B cell (primary cell): Measurements from ENCODE around the gene HOXC6. TPM values are rescaled to one million over a fixed set of nuclear protein-coding genes. Genes with fewer than 3 reads are reported as not detected.

Experiments
- ATAC-seq: fragments of 200-7000 bp; cut with Tn5 transposase; one replicate; pipeline ENCODE4 v1.10.0; 2021; ENCODE audit warnings: low read depth, mild to moderate bottlenecking, moderate number of reproducible peaks, moderate library complexity
- CTCF ChIA-PET: fragments of 350-600 bp; sonication (Branson Sonifier 250); formaldehyde crosslinking; loops from one replicate; lab custom pipeline; 2021; ENCODE audit warnings: antibody characterized with exemption, inconsistent platforms; lab: Charles Lee
- POLR2A ChIA-PET: fragments of 350-600 bp; sonication (Branson Sonifier 250); formaldehyde crosslinking; loops from one replicate; lab custom pipeline; 2021; ENCODE audit warnings: antibody characterized with exemption; lab: Charles Lee
- DNase-seq: peaks from one replicate; pipeline ENCODE4 v3.0.0; 2013
- H2AFZ ChIP-seq: 2 replicates; pipeline ENCODE4 v1.6.1; 2012; ENCODE audit warnings: mild to moderate bottlenecking, low read depth, low read length; ENCODE audit not compliant: insufficient read depth, poor library complexity, severe bottlenecking
- H3K27ac ChIP-seq, 2 donors: 1 replicate in 1 of 2; 2 replicates in 1 of 2; pipeline ENCODE4 v1.5.1; 2012 to 2013; ENCODE audit warnings: low read length in 2 of 2, mild to moderate bottlenecking in 2 of 2, moderate library complexity in 1 of 2
- H3K27me3 ChIP-seq, 4 experiments: fragments of 200-600 bp in 1 of 4; sonication (generic) in 1 of 4; replicated peaks in 1 of 4; 1 replicate in 2 of 4; 2 replicates in 2 of 4; pipeline versions ENCODE4 v1.6.1 to v1.7.0; 2013 to 2016; ENCODE audit warnings: low read length in 3 of 4, mild to moderate bottlenecking in 2 of 4, mixed read lengths in 1 of 4, moderate library complexity in 1 of 4; ENCODE audit not compliant: insufficient read depth in 4 of 4, control insufficient read depth in 3 of 4; ENCODE audit errors: control extremely low read depth in 1 of 4
- H3K36me3 ChIP-seq, 2 experiments: replicated peaks in 1 of 2; 1 replicate in 1 of 2; 2 replicates in 1 of 2; pipeline versions ENCODE4 v1.6.1 to v1.7.1; 2013; ENCODE audit warnings: low read length in 1 of 2; ENCODE audit not compliant: insufficient read depth in 2 of 2, control insufficient read depth in 1 of 2; ENCODE audit errors: control extremely low read depth in 1 of 2, extremely low read depth in 1 of 2
- H3K4me1 ChIP-seq, 2 donors: fragments of 200-600 bp in 1 of 2; sonication (generic) in 1 of 2; 1 replicate in 1 of 2; 2 replicates in 1 of 2; pipeline versions ENCODE4 v1.5.1 to v1.6.1; 2013 to 2017; ENCODE audit warnings: low read length in 2 of 2; ENCODE audit not compliant: control insufficient read depth in 2 of 2, insufficient read depth in 2 of 2
- H3K4me2 ChIP-seq: replicated peaks from 2 replicates; pipeline ENCODE3; 2012; ENCODE audit warnings: mild to moderate bottlenecking, low read depth, low read length; ENCODE audit not compliant: poor library complexity, severe bottlenecking
- H3K4me3 ChIP-seq, 5 experiments: fragments of 200-600 bp in 1 of 5; sonication (generic) in 1 of 5; 1 replicate in 3 of 5; 2 replicates in 2 of 5; pipeline versions ENCODE4 v1.5.1 to v1.7.0; 2011 to 2016; ENCODE audit warnings: low read length in 4 of 5, mild to moderate bottlenecking in 4 of 5, low read depth in 2 of 5, control low read depth in 1 of 5, moderate library complexity in 1 of 5; ENCODE audit not compliant: insufficient read depth in 1 of 5; ENCODE audit errors: control extremely low read depth in 1 of 5, extremely low read depth in 1 of 5
- H3K79me2 ChIP-seq: fragments of 200-600 bp; sonication (generic); one replicate; pipeline ENCODE4 v1.6.0; 2016; ENCODE audit warnings: low read length; ENCODE audit not compliant: control insufficient read depth, insufficient read depth
- H3K9ac ChIP-seq: fragments of 200-600 bp; sonication (generic); 2 replicates; pipeline ENCODE4 v1.6.1; 2017; ENCODE audit warnings: mild to moderate bottlenecking, low read length, moderate library complexity
- H3K9me3 ChIP-seq, 3 donors: one replicate each; pipeline versions ENCODE4 v1.6.1 to v1.7.1; 2013; ENCODE audit warnings: low read length in 2 of 3; ENCODE audit not compliant: control insufficient read depth in 2 of 3, insufficient read depth in 1 of 3; ENCODE audit errors: control extremely low read depth in 1 of 3
- H4K20me1 ChIP-seq: 2 replicates; pipeline ENCODE4 v1.6.0; 2012; ENCODE audit warnings: mild to moderate bottlenecking, low read length; ENCODE audit not compliant: insufficient read depth, control insufficient read depth, poor library complexity, severe bottlenecking
- H3K27ac Mint-ChIP-seq: one replicate; pipeline ENCODE4 v1.8.0; 2021; ENCODE audit warnings: mixed read lengths
- H3K27me3 Mint-ChIP-seq: one replicate; pipeline ENCODE4 v1.8.0; 2021; ENCODE audit warnings: mixed read lengths
- H3K4me1 Mint-ChIP-seq: one replicate; pipeline ENCODE4 v1.8.0; 2021; ENCODE audit warnings: mixed read lengths
- H3K4me3 Mint-ChIP-seq: one replicate; pipeline ENCODE4 v1.8.0; 2021; ENCODE audit warnings: mixed read lengths
- H3K9me3 Mint-ChIP-seq: one replicate; pipeline ENCODE4 v1.8.0; 2022; ENCODE audit warnings: mixed read lengths; ENCODE audit not compliant: insufficient read depth
- CTCF ChIP-seq: fragments of 200-600 bp; IDR thresholded peaks from one replicate; pipeline ENCODE4 v1.8.0; 2022; ENCODE audit warnings: antibody characterized with exemption, mild to moderate bottlenecking
- EZH2 ChIP-seq: IDR thresholded peaks from 2 replicates; pipeline ENCODE4 v1.6.1; 2012; ENCODE audit warnings: borderline replicate concordance, low read depth, mild to moderate bottlenecking, moderate library complexity, low read length; ENCODE audit not compliant: insufficient read depth, poor library complexity, severe bottlenecking
- WGBS: methylation state at CpG from one replicate; pipeline ENCODE4 v1.1.5; 2013; ENCODE audit warnings: missing lambda C conversion rate; ENCODE audit not compliant: insufficient coverage; 5-methylcytosine and 5-hydroxymethylcytosine counted together
- intact Hi-C: fragments of 100-400 bp; cut with micrococcal nuclease; formaldehyde crosslinking; loops from one replicate; pipeline ENCODE4 v1.10.0; 2022
- polyA plus RNA-seq: library from polyadenylated mRNA; depleted of rRNA; stranded (reverse); fragments of >200 nt; gene quantifications from 2 replicates; pipeline ENCODE4 v1.2.3, GENCODE V29; 2012
- total RNA-seq, 2 donors: library from RNA; stranded (reverse); fragments of 120-200 nt in 1 of 2; gene quantifications; 1 replicate in 1 of 2; 2 replicates in 1 of 2; pipeline versions ENCODE4 v1.2.3 to v1.2.4, GENCODE V29; 2013 to 2022

HOXC6 gene
- total and polyA plus RNA-seq, 2 donors (not counting 1 experiment from before 2014, with no cell fraction given), result not detected

GRCh38 chr12:54007538-54008259 is 20.5 kb upstream of the HOXC6 start:
- ATAC-seq, result no peak
- peaks cover 32% of the 10 kb centered on the region for H3K4me1 Mint-ChIP-seq
- Histone ChIP-seq H3K9ac (no peak overlapping the region), H3K36me3 (no peaks in the 10 kb centered on the region), H3K27me3 (peaks cover 0 to 91% (median 77%) of the 10 kb centered on the region in 4 experiments), H3K4me3 (no peak overlapping the region), H3K79me2 (no peaks in the 10 kb centered on the region), H3K9me3 (peaks cover 0 to 43% (median 0%) of the 10 kb centered on the region in 3 donors), H4K20me1 (no peaks in the 10 kb centered on the region), H3K27ac (no peak overlapping the region), H3K4me2 (no peak overlapping the region), H2AFZ (no peak overlapping the region), H3K4me1 (peaks cover 30 to 55% of the 10 kb centered on the region in 2 donors)
- peak overlapping the region; percentile 5 for H3K27ac Mint-ChIP-seq
- POLR2A ChIA-PET, result interaction anchor here (0.6 kb wide), 1 partner anchor 209 kb away, joined by 3 read pairs; no protein-coding TSS in a partner anchor
- CTCF ChIA-PET, result interaction anchor here (0.8 to 6.7 kb wide), 8 partner anchors 20 to 354 kb away, joined by 3 to 159 read pairs (median 32); partner anchors contain the start of genes HOXC5, HOXC6 and SMUG1
- WGBS, result no CpG with 5 or more reads among the region's 2 CpGs
- DNase-seq, result no peak
- intact Hi-C loops, result loop anchor here (5.0 to 10.0 kb wide), 3 partner anchors 45 to 357 kb away; partner anchors contain the start of genes CBX5, GPR84, HNRNPA1 and HOXC4
- no peak overlapping the region for H3K4me3 Mint-ChIP-seq
- TF ChIP-seq CTCF (no peak), EZH2 (no peak)
- no peaks in the 10 kb centered on the region for H3K9me3 Mint-ChIP-seq
- peaks cover 74% of the 10 kb centered on the region for H3K27me3 Mint-ChIP-seq

- POLR2A ChIA-PET, result no interaction called here
These were observed 20.0 kb upstream of the HOXC6 start for GRCh38 chr12:54008260-54008552.

More at GRCh38 chr12:54008260-54008552, 20.0 kb upstream of the HOXC6 start:
- TF ChIP-seq EZH2 (no peak), CTCF (no peak)
- WGBS, result 20% methylated on average over 1 of the region's 2 CpGs
- intact Hi-C loops, result loop anchor here (5.0 to 10.0 kb wide), 3 partner anchors 44 to 357 kb away; partner anchors contain the start of genes CBX5, GPR84, HNRNPA1 and HOXC4
- H3K27ac Mint-ChIP-seq, result no peak overlapping the region
- H3K27me3 ChIP-seq, result peaks cover 0 to 91% (median 78%) of the 10 kb centered on the region in 4 experiments
- no peak overlapping the region for H3K9ac ChIP-seq
- peaks cover 74% of the 10 kb centered on the region for H3K27me3 Mint-ChIP-seq
- H2AFZ ChIP-seq, result no peak overlapping the region
- DNase-seq, result no peak
- no peaks in the 10 kb centered on the region for H3K36me3 ChIP-seq
- H3K9me3 Mint-ChIP-seq, result no peaks in the 10 kb centered on the region
- no peaks in the 10 kb centered on the region for H4K20me1 ChIP-seq
- CTCF ChIA-PET, result interaction anchor here (0.8 to 6.7 kb wide), 7 partner anchors 24 to 354 kb away, joined by 3 to 159 read pairs (median 56); partner anchors contain the start of genes HOXC5 and SMUG1
- H3K4me1 Mint-ChIP-seq, result peaks cover 32% of the 10 kb centered on the region
- no peak overlapping the region for H3K4me2 ChIP-seq
- no peaks in the 10 kb centered on the region for H3K79me2 ChIP-seq
- H3K4me1 ChIP-seq, result peaks cover 30 to 60% of the 10 kb centered on the region in 2 donors
- ATAC-seq, result no peak
- H3K4me3 ChIP-seq, result no peak overlapping the region
- peaks cover 0 to 43% (median 0%) of the 10 kb centered on the region in 3 donors for H3K9me3 ChIP-seq
- H3K4me3 Mint-ChIP-seq, result peak overlapping the region; percentile 8
- no peak overlapping the region for H3K27ac ChIP-seq
